Epithelial cell of umbilical artery (primary cell): ENCODE measurements around the gene ZCCHC18. TPM values are rescaled to one million over a fixed set of nuclear protein-coding genes. Genes with fewer than 3 reads are reported as not detected.

Experiments used
- total RNA-seq: library from RNA; depleted of rRNA; stranded (reverse); fragments of >200 nt; gene quantifications from 2 replicates; pipeline ENCODE4 v1.2.3, GENCODE V29; 2014

The ZCCHC18 gene
- total RNA-seq: 1.3 and 2.9 TPM in 2 replicates

GRCh38 chrX:104112326-104112951 is at the start of gene ZCCHC18:
Gene ZCCHC18 (plus strand): TSS chrX:104112523. CDS start chrX:104114112, 1,589 bp downstream.

GRCh38 chrX:104075778-104076445 is 36.4 kb upstream of the ZCCHC18 start, which contains the start of gene TMSB15C:
Gene TMSB15C (minus strand): TSS chrX:104076236.

GRCh38 chrX:104156630-104157529 is 44.6 kb downstream of the ZCCHC18 start, which contains the start of gene SLC25A53:
Gene SLC25A53 (minus strand): TSS chrX:104157009. CDS start chrX:104105257, 51,752 bp downstream.

Other genes starting within 250 kb of the ZCCHC18 start
- gene TMSB15B, start 149.9 kb upstream of the ZCCHC18 start, total RNA-seq: 8.4 and 10.7 TPM in 2 replicates
- gene H2BW1, start 98.8 kb upstream of the ZCCHC18 start, total RNA-seq: not detected in 2 replicates
- gene H2BW2, start 72.6 kb upstream of the ZCCHC18 start, total RNA-seq: not detected in 2 replicates
- 3.2 and 6.5 TPM in 2 replicates for gene TMSB15C, start 36.3 kb upstream of the ZCCHC18 start, total RNA-seq
- 4.9 and 8.4 TPM in 2 replicates for gene SLC25A53, start 44.5 kb downstream of the ZCCHC18 start, total RNA-seq
- 28.3 and 31.3 TPM in 2 replicates for gene FAM199X, start 53.9 kb downstream of the ZCCHC18 start, total RNA-seq
- gene ESX1, start 142.4 kb downstream of the ZCCHC18 start, total RNA-seq: not detected in 2 replicates